HepG2 (cell line): ENCODE measurements around the gene PLEKHA3. TPM values are rescaled to one million over a fixed set of nuclear protein-coding genes. Genes with fewer than 3 reads are reported as not detected.
A peak's percentile ranks its signal among the peaks of the same experiment; 100 is the strongest.

Source experiments
- BCL6 ChIP-seq: IDR thresholded peaks from 2 replicates; pipeline ENCODE4 v1.6.1; 2016; ENCODE audit warnings: missing genetic modification reagents, missing compliant biosample characterization
- KAT8 ChIP-seq: IDR thresholded peaks from 2 replicates; pipeline ENCODE4 v1.6.1; 2016; ENCODE audit warnings: missing genetic modification reagents, missing compliant biosample characterization
- KDM4B ChIP-seq: sonication (generic); formaldehyde crosslinking; IDR thresholded peaks from 2 replicates; pipeline ENCODE4 v1.4.0; 2020; ENCODE audit warnings: missing genetic modification reagents
- MED13 ChIP-seq: sonication (generic); formaldehyde crosslinking; IDR thresholded peaks from 2 replicates; pipeline ENCODE4 v1.5.0; 2020; ENCODE audit warnings: missing genetic modification reagents
- MIER2 ChIP-seq: IDR thresholded peaks from 2 replicates; pipeline ENCODE4 v1.6.1; 2016; ENCODE audit warnings: missing biosample characterization, missing genetic modification reagents
- RXRA ChIP-seq: sonication (generic); formaldehyde crosslinking; IDR thresholded peaks from 2 replicates; pipeline ENCODE4 v1.5.1; 2020; ENCODE audit warnings: missing genetic modification reagents
- ZNF329 ChIP-seq: sonication (generic); formaldehyde crosslinking; IDR thresholded peaks from 2 replicates; pipeline ENCODE4 v1.9.0; 2021; ENCODE audit warnings: low read depth, mild to moderate bottlenecking, missing genetic modification reagents
- ZNF816 ChIP-seq: sonication (generic); formaldehyde crosslinking; IDR thresholded peaks from 2 replicates; pipeline ENCODE4 v1.8.0; 2022; ENCODE audit warnings: missing genetic modification reagents, mild to moderate bottlenecking, borderline replicate concordance
- ZNF850 ChIP-seq: sonication (generic); formaldehyde crosslinking; conservative IDR thresholded peaks from 2 replicates; pipeline ENCODE4 v1.9.0; 2021; ENCODE audit warnings: mild to moderate bottlenecking, missing genetic modification reagents
- ZNF891 ChIP-seq: sonication (generic); formaldehyde crosslinking; IDR thresholded peaks from 2 replicates; pipeline ENCODE4 v1.5.0; 2020; ENCODE audit warnings: mild to moderate bottlenecking, missing genetic modification reagents
- polyA plus RNA-seq, 8 experiments: library from polyadenylated mRNA; depleted of rRNA in 3 of 8; stranded (reverse) in 7 of 8; unstranded in 1 of 8; fragments of >200 nt; fragmentation: Illumina TruSeq in 4 of 8; extraction: Trizol in 4 of 8; gene quantifications; 2 replicates each; pipeline versions ENCODE4 v1.2.1 to v1.2.3, GENCODE V29; 2011 to 2016; ENCODE audit warnings: low read depth in 4 of 8, missing spikeins in 1 of 8, mixed read lengths in 1 of 8; ENCODE audit not compliant: insufficient read depth in 1 of 8
- total RNA-seq, 5 experiments: library from RNA; depleted of rRNA; stranded (reverse); fragments of >200 nt; fragmentation: Illumina TruSeq; extraction: Trizol; gene quantifications; 2 replicates each; pipeline ENCODE4 v1.2.3, GENCODE V29; 2016; ENCODE audit warnings: low read depth in 1 of 5
- TF ChIP-seq, protein P1 (sequence below): sonication (generic); formaldehyde crosslinking; IDR thresholded peaks from 2 replicates; pipeline ENCODE4 v1.5.0; 2020; ENCODE audit warnings: mild to moderate bottlenecking, missing genetic modification reagents, borderline replicate concordance
- TF ChIP-seq, protein P2 (sequence below): sonication (generic); formaldehyde crosslinking; IDR thresholded peaks from 2 replicates; pipeline ENCODE4 v1.4.0; 2020; ENCODE audit warnings: missing genetic modification reagents
- TF ChIP-seq, protein P3 (sequence below): sonication (generic); formaldehyde crosslinking; conservative IDR thresholded peaks from 2 replicates; pipeline ENCODE4 v1.4.0; 2020; ENCODE audit warnings: mild to moderate bottlenecking, missing genetic modification reagents, moderate library complexity
- TF ChIP-seq, protein P4 (sequence below): sonication (generic); formaldehyde crosslinking; IDR thresholded peaks from 2 replicates; pipeline ENCODE4 v1.4.0; 2020; ENCODE audit warnings: missing genetic modification reagents

Gene PLEKHA3
- total and polyA plus RNA-seq, 2 of the 13 experiments (the other 11 are each of a cell fraction or from before 2014, with no cell fraction given): 11.7 to 23.1 TPM

DNA sequence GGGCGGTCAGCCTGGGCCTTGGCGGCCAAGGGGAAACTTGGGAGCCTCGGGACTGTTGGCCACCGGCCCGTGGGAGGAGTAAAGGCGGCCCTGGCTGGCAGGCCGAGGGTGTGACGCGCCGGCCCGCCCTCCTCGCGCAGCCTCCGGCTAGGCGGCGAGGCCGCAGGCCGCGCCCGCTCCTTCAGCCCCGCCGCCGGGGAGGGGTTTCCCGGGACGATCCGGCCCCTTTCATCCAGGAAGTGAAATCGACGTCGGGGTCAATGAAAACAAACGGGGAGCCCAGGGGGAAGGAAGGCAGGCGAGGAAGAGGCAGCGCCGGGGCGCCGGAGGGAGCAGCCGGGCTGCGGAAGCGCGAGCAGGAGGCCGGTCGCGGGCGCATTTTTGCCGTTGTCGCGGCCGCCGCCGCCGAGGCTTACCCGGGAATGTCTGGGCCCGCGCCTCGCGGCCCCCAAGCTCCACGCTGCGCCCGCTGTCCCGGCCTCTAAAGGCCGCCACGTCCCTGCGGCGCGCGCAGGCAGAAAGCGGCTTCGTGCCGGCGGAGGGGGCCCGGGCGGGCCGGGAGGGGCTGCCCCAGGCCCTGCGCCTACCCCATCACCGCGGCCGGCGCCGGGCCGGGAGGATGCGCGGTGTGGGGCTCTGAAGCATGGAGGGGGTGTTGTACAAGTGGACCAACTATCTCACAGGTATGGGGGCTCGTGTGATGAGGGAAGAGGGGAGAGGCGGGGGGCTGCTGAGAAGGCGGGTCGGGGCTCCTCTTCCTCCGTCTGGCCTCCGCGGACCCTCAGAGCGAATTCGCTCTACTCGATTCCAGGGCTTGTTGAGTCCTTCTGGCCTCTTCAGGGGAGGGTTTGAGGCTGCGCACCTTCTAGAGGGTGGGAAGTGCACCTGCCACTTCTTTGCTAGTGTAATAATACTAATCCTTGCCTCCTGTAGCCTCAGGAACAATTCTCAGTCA lies at the start of gene PLEKHA3 (continued):
- TF ChIP-seq, protein P1, sequence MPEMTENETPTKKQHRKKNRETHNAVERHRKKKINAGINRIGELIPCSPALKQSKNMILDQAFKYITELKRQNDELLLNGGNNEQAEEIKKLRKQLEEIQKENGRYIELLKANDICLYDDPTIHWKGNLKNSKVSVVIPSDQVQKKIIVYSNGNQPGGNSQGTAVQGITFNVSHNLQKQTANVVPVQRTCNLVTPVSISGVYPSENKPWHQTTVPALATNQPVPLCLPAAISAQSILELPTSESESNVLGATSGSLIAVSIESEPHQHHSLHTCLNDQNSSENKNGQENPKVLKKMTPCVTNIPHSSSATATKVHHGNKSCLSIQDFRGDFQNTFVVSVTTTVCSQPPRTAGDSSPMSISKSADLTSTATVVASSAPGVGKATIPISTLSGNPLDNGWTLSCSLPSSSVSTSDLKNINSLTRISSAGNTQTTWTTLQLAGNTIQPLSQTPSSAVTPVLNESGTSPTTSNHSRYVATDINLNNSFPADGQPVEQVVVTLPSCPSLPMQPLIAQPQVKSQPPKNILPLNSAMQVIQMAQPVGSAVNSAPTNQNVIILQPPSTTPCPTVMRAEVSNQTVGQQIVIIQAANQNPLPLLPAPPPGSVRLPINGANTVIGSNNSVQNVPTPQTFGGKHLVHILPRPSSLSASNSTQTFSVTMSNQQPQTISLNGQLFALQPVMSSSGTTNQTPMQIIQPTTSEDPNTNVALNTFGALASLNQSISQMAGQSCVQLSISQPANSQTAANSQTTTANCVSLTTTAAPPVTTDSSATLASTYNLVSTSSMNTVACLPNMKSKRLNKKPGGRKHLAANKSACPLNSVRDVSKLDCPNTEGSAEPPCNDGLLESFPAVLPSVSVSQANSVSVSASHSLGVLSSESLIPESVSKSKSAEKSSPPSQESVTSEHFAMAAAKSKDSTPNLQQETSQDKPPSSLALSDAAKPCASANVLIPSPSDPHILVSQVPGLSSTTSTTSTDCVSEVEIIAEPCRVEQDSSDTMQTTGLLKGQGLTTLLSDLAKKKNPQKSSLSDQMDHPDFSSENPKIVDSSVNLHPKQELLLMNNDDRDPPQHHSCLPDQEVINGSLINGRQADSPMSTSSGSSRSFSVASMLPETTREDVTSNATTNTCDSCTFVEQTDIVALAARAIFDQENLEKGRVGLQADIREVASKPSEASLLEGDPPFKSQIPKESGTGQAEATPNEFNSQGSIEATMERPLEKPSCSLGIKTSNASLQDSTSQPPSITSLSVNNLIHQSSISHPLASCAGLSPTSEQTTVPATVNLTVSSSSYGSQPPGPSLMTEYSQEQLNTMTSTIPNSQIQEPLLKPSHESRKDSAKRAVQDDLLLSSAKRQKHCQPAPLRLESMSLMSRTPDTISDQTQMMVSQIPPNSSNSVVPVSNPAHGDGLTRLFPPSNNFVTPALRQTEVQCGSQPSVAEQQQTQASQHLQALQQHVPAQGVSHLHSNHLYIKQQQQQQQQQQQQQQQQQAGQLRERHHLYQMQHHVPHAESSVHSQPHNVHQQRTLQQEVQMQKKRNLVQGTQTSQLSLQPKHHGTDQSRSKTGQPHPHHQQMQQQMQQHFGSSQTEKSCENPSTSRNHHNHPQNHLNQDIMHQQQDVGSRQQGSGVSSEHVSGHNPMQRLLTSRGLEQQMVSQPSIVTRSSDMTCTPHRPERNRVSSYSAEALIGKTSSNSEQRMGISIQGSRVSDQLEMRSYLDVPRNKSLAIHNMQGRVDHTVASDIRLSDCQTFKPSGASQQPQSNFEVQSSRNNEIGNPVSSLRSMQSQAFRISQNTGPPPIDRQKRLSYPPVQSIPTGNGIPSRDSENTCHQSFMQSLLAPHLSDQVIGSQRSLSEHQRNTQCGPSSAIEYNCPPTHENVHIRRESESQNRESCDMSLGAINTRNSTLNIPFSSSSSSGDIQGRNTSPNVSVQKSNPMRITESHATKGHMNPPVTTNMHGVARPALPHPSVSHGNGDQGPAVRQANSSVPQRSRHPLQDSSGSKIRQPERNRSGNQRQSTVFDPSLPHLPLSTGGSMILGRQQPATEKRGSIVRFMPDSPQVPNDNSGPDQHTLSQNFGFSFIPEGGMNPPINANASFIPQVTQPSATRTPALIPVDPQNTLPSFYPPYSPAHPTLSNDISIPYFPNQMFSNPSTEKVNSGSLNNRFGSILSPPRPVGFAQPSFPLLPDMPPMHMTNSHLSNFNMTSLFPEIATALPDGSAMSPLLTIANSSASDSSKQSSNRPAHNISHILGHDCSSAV (CRISPR knock-in tag): 0 out of 2 replicates have a peak, but pooled peaks have one; percentile 10
- peak; percentile 50; the same call in 1 of the 2 replicates for TF ChIP-seq MED13 (CRISPR knock-in tag)
- TF ChIP-seq, protein P2, sequence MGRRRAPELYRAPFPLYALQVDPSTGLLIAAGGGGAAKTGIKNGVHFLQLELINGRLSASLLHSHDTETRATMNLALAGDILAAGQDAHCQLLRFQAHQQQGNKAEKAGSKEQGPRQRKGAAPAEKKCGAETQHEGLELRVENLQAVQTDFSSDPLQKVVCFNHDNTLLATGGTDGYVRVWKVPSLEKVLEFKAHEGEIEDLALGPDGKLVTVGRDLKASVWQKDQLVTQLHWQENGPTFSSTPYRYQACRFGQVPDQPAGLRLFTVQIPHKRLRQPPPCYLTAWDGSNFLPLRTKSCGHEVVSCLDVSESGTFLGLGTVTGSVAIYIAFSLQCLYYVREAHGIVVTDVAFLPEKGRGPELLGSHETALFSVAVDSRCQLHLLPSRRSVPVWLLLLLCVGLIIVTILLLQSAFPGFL: no peak
- TF ChIP-seq, protein P3, sequence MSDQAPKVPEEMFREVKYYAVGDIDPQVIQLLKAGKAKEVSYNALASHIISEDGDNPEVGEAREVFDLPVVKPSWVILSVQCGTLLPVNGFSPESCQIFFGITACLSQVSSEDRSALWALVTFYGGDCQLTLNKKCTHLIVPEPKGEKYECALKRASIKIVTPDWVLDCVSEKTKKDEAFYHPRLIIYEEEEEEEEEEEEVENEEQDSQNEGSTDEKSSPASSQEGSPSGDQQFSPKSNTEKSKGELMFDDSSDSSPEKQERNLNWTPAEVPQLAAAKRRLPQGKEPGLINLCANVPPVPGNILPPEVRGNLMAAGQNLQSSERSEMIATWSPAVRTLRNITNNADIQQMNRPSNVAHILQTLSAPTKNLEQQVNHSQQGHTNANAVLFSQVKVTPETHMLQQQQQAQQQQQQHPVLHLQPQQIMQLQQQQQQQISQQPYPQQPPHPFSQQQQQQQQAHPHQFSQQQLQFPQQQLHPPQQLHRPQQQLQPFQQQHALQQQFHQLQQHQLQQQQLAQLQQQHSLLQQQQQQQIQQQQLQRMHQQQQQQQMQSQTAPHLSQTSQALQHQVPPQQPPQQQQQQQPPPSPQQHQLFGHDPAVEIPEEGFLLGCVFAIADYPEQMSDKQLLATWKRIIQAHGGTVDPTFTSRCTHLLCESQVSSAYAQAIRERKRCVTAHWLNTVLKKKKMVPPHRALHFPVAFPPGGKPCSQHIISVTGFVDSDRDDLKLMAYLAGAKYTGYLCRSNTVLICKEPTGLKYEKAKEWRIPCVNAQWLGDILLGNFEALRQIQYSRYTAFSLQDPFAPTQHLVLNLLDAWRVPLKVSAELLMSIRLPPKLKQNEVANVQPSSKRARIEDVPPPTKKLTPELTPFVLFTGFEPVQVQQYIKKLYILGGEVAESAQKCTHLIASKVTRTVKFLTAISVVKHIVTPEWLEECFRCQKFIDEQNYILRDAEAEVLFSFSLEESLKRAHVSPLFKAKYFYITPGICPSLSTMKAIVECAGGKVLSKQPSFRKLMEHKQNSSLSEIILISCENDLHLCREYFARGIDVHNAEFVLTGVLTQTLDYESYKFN (CRISPR knock-in tag): peak; percentile 51
- TF ChIP-seq, protein P4, sequence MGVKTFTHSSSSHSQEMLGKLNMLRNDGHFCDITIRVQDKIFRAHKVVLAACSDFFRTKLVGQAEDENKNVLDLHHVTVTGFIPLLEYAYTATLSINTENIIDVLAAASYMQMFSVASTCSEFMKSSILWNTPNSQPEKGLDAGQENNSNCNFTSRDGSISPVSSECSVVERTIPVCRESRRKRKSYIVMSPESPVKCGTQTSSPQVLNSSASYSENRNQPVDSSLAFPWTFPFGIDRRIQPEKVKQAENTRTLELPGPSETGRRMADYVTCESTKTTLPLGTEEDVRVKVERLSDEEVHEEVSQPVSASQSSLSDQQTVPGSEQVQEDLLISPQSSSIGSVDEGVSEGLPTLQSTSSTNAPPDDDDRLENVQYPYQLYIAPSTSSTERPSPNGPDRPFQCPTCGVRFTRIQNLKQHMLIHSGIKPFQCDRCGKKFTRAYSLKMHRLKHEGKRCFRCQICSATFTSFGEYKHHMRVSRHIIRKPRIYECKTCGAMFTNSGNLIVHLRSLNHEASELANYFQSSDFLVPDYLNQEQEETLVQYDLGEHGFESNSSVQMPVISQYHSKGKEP (CRISPR knock-in tag): no peak
- TF ChIP-seq ZNF891 (CRISPR knock-in tag): peak; percentile 87
- 0 out of 2 replicates have a peak, but pooled peaks have one; percentile 71 for TF ChIP-seq ZNF850
- peak; percentile 97 for TF ChIP-seq ZNF816
- peak; percentile 52; the same call in 1 of the 2 replicates for TF ChIP-seq KAT8
- TF ChIP-seq BCL6 (CRISPR knock-in tag): peak; percentile 37
- TF ChIP-seq RXRA: no peak
- no peak for TF ChIP-seq MIER2 (CRISPR knock-in tag)
- no peak for TF ChIP-seq KDM4B
- peak; percentile 81 for TF ChIP-seq ZNF329 (CRISPR knock-in tag)
